Measurements from ENCODE around the gene SCNN1A. TPM values are rescaled to one million over a fixed set of nuclear protein-coding genes. Genes with fewer than 3 reads are reported as not detected.
"Not testable (repeated sequence)": the region's sequence is repeated elsewhere in the genome, so short reads cannot be mapped to it uniquely, and the experiment has no call there.

Gene SCNN1A
- total RNA-seq, 2 experiments from 2014 or later, result 1.1 to 2.0 TPM

GRCh38 chr12:6340032-6340638 is 35.2 kb downstream of the SCNN1A start:
- ChIA-PET CTCF (interaction anchor here (0.8 to 2.3 kb wide), 3 partner anchors 17 to 125 kb away, joined by 4 to 8 read pairs (median 6); no protein-coding TSS in a partner anchor), POLR2A (interaction anchor here (0.9 to 6.3 kb wide), 10 partner anchors 14 to 198 kb away, joined by 3 to 58 read pairs (median 6); partner anchors contain the start of genes MRPL51, NCAPD2 and VAMP1)
- H3K27me3 Mint-ChIP-seq, result no peaks in the 10 kb centered on the region
- no peak overlapping the region for H3K4me3 Mint-ChIP-seq
- H3K9me3 Mint-ChIP-seq, result no peaks in the 10 kb centered on the region
- peaks cover 15% of the 10 kb centered on the region for H3K36me3 Mint-ChIP-seq (ENCODE audit: low read depth)
- H3K27ac ChIP-seq (ENCODE audit: low read depth in 1 of 2, low read length in 2 of 2), result peak overlapping the region; percentile 80 to 90
- H3K27me3 ChIP-seq (ENCODE audit: control insufficient read depth in 1 of 2, insufficient read depth in 2 of 2, low read length in 2 of 2), result no peaks in the 10 kb centered on the region
- DNase-seq (peak in 6 of 14 experiments; percentile 23 to 58 (median 50)), ATAC-seq (ENCODE audit: poor library complexity) (no peak)
- H3K4me3 ChIP-seq (ENCODE audit: low read length), result peak overlapping the region; percentile 100
- peaks cover 25% of the 10 kb centered on the region for H3K4me1 Mint-ChIP-seq (ENCODE audit: low read depth)
- intact Hi-C loops (cut with DNase I, micrococcal nuclease), result loop anchor here in 1 of 2 experiments (2.0 kb wide), 1 partner anchor 195 kb away; the partner anchor contains the start of gene GAPDH
- H3K27ac Mint-ChIP-seq, result no peak overlapping the region
- no peak for TF ChIP-seq CTCF (IDR thresholded peaks at IDR 0.05)
- H3K4me1 ChIP-seq (ENCODE audit: insufficient read depth, low read length), result peaks cover 78% of the 10 kb centered on the region
- no peaks in the 10 kb centered on the region for H3K36me3 ChIP-seq (ENCODE audit: insufficient read depth, low read length)
- no peaks in the 10 kb centered on the region for H3K9me3 ChIP-seq (ENCODE audit: control insufficient read depth in 1 of 2, insufficient read depth in 1 of 2, low read length in 2 of 2)

GRCh38 chr12:6338955-6339354 is 36.4 kb downstream of the SCNN1A start:
- no peak for TF ChIP-seq CTCF (IDR thresholded peaks at IDR 0.05)
- intact Hi-C loops (cut with DNase I, micrococcal nuclease), result no loop called here
- ChIA-PET CTCF (interaction anchor here (1.1 to 2.3 kb wide), 6 partner anchors 11 to 126 kb away, joined by 3 to 11 read pairs (median 4); no protein-coding TSS in a partner anchor), POLR2A (interaction anchor here (0.9 to 6.3 kb wide), 9 partner anchors 9 to 154 kb away, joined by 3 to 58 read pairs (median 7); partner anchors contain the start of genes MRPL51, NCAPD2 and VAMP1)
- H3K27ac ChIP-seq (ENCODE audit: low read depth in 1 of 2, low read length in 2 of 2), result peak overlapping the region; percentile 80 to 90
- peaks cover 11% of the 10 kb centered on the region for H3K36me3 ChIP-seq (ENCODE audit: insufficient read depth, low read length)
- no peak overlapping the region for H3K27ac Mint-ChIP-seq
- H3K4me1 ChIP-seq (ENCODE audit: insufficient read depth, low read length), result peaks cover 87% of the 10 kb centered on the region
- peaks cover 23% of the 10 kb centered on the region for H3K36me3 Mint-ChIP-seq (ENCODE audit: low read depth)
- peaks cover 22% of the 10 kb centered on the region for H3K4me1 Mint-ChIP-seq (ENCODE audit: low read depth)
- DNase-seq (no peak), ATAC-seq (ENCODE audit: poor library complexity) (no peak)
- no peaks in the 10 kb centered on the region for H3K9me3 ChIP-seq (ENCODE audit: control insufficient read depth in 1 of 2, insufficient read depth in 1 of 2, low read length in 2 of 2)
- peak overlapping the region; percentile 100 for H3K4me3 ChIP-seq (ENCODE audit: low read length)
- no peak overlapping the region for H3K4me3 Mint-ChIP-seq
- H3K9me3 Mint-ChIP-seq, result no peaks in the 10 kb centered on the region
- H3K27me3 ChIP-seq (ENCODE audit: control insufficient read depth in 1 of 2, insufficient read depth in 2 of 2, low read length in 2 of 2), result no peaks in the 10 kb centered on the region
- no peaks in the 10 kb centered on the region for H3K27me3 Mint-ChIP-seq

GRCh38 chr12:6338536-6338935 is 36.8 kb downstream of the SCNN1A start:
- H3K27me3 ChIP-seq (ENCODE audit: control insufficient read depth in 1 of 2, insufficient read depth in 2 of 2, low read length in 2 of 2); H3K4me3 Mint-ChIP-seq; H3K9me3 ChIP-seq (ENCODE audit: control insufficient read depth in 1 of 2, insufficient read depth in 1 of 2, low read length in 2 of 2); H3K27ac Mint-ChIP-seq; DNase-seq; H3K27me3 Mint-ChIP-seq; ATAC-seq (ENCODE audit: poor library complexity); intact Hi-C loops (cut with DNase I, micrococcal nuclease); H3K9me3 Mint-ChIP-seq: not testable (repeated sequence)
- H3K36me3 ChIP-seq (ENCODE audit: insufficient read depth, low read length), result peaks cover 16% of the 10 kb centered on the region
- POLR2A ChIA-PET, result interaction anchor here (1.1 to 6.3 kb wide), 9 partner anchors 8 to 155 kb away, joined by 4 to 58 read pairs (median 8); partner anchors contain the start of genes MRPL51, NCAPD2 and VAMP1
- Mint-ChIP-seq H3K4me1 (ENCODE audit: low read depth) (peaks cover 19% of the 10 kb centered on the region), H3K36me3 (ENCODE audit: low read depth) (peaks cover 28% of the 10 kb centered on the region)
- peak overlapping the region; percentile 100 for H3K4me3 ChIP-seq (ENCODE audit: low read length)
- H3K4me1 ChIP-seq (ENCODE audit: insufficient read depth, low read length), result peaks cover 87% of the 10 kb centered on the region
- H3K27ac ChIP-seq (ENCODE audit: low read depth in 1 of 2, low read length in 2 of 2), result peak overlapping the region; percentile 80 to 90
- CTCF ChIA-PET, result interaction anchor here (1.1 to 2.3 kb wide), 6 partner anchors 11 to 127 kb away, joined by 3 to 11 read pairs (median 4); no protein-coding TSS in a partner anchor
